PC-9 (cell line): ENCODE data around the gene NCSTN. TPM values are rescaled to one million over a fixed set of nuclear protein-coding genes. Genes with fewer than 3 reads are reported as not detected.

ENCODE experiments used
- BruUV-seq: library from RNA; stranded (reverse); fragments of 400-500 nt; replicated peaks from 2 replicates; lab custom pipeline; 2021; lab: Mats Ljungman, UMichigan
- CTCF ChIA-PET: fragments of 300-600 bp; sonication (Branson Sonifier 250); formaldehyde crosslinking; loops from one replicate; lab custom pipeline; 2022; ENCODE audit warnings: antibody characterized with exemption; lab: Charles Lee
- POLR2A ChIA-PET: fragments of 300-600 bp; sonication (Branson Sonifier 250); formaldehyde crosslinking; loops from one replicate; lab custom pipeline; 2022; ENCODE audit warnings: antibody characterized with exemption; ENCODE audit not compliant: unreplicated experiment; lab: Charles Lee
- DNase-seq, 2 experiments: peaks; one replicate each; pipeline versions ENCODE4 v3.0.0 to v3.0.0-alpha.2; 2015 to 2022; ENCODE audit warnings: mixed read lengths in 1 of 2
- H2AFZ ChIP-seq: fragments of 200-600 bp; sonication (generic); 2 replicates; pipeline ENCODE4 v1.8.1; 2017; ENCODE audit warnings: antibody characterized with exemption
- H3F3A ChIP-seq: fragments of 200-600 bp; sonication (generic); 2 replicates; pipeline ENCODE4 v1.8.1; 2017; ENCODE audit warnings: antibody characterized with exemption, mild to moderate bottlenecking, low read depth; ENCODE audit not compliant: insufficient read depth
- H3K27ac ChIP-seq: fragments of 200-600 bp; sonication (generic); 2 replicates; pipeline ENCODE4 v1.6.1; 2016; ENCODE audit warnings: mixed run types
- H3K27me3 ChIP-seq: fragments of 200-600 bp; sonication (generic); 2 replicates; pipeline ENCODE4 v1.6.1; 2016; ENCODE audit warnings: low read depth, mixed run types; ENCODE audit not compliant: insufficient read depth
- H3K36me3 ChIP-seq: fragments of 200-600 bp; sonication (generic); 2 replicates; pipeline ENCODE4 v1.6.1; 2016; ENCODE audit warnings: low read depth, mixed run types
- H3K4me1 ChIP-seq: fragments of 200-600 bp; sonication (generic); replicated peaks from 2 replicates; pipeline ENCODE4 v1.6.1; 2016; ENCODE audit warnings: mixed run types; ENCODE audit not compliant: insufficient read depth
- H3K4me2 ChIP-seq: fragments of 200-600 bp; sonication (generic); 2 replicates; pipeline ENCODE4 v1.6.1; 2017; ENCODE audit warnings: mixed run types
- H3K4me3 ChIP-seq: fragments of 200-600 bp; sonication (generic); 2 replicates; pipeline ENCODE4 v1.6.1; 2016; ENCODE audit warnings: mixed run types
- H3K79me2 ChIP-seq: fragments of 200-600 bp; sonication (generic); 2 replicates; pipeline ENCODE4 v1.6.1; 2017; ENCODE audit warnings: low read depth, mixed run types
- H3K9me2 ChIP-seq: fragments of 200-600 bp; sonication (generic); 2 replicates; pipeline ENCODE4 v1.8.1; 2017; ENCODE audit warnings: mild to moderate bottlenecking; ENCODE audit not compliant: insufficient read depth
- H3K9me3 ChIP-seq: fragments of 200-600 bp; sonication (generic); 2 replicates; pipeline ENCODE4 v1.8.1; 2016; ENCODE audit warnings: low read depth; ENCODE audit not compliant: insufficient read depth
- H4K20me1 ChIP-seq: fragments of 200-600 bp; sonication (generic); 2 replicates; pipeline ENCODE4 v1.8.1; 2017; ENCODE audit not compliant: insufficient read depth
- EZH2 ChIP-seq: fragments of 200-600 bp; sonication (generic); IDR thresholded peaks from 2 replicates; pipeline ENCODE4 v1.8.0; 2017; ENCODE audit warnings: antibody characterized with exemption, low read depth
- intact Hi-C: fragments of 100-400 bp; cut with micrococcal nuclease; formaldehyde crosslinking; loops from one replicate; pipeline ENCODE4 v1.10.0; 2022; ENCODE audit not compliant: unreplicated experiment
- total RNA-seq: library from RNA; stranded (reverse); gene quantifications from 2 replicates; pipeline ENCODE4 v1.2.3, GENCODE V29; 2021
- TF ChIP-seq, protein P1 (sequence below): fragments of 200-600 bp; sonication (generic); conservative IDR thresholded peaks from 2 replicates; pipeline ENCODE4 v1.6.1; 2017; ENCODE audit warnings: mixed run types, antibody characterized with exemption, mild to moderate bottlenecking, moderate library complexity

The NCSTN gene
- total RNA-seq, 1 experiment from 2014 or later: 55.8 TPM

GRCh38 chr1:160309571-160309970 is 33.6 kb upstream of the NCSTN start:
- H3K4me1 ChIP-seq: no peaks in the 10 kb centered on the region
- H3K4me2 ChIP-seq: no peak overlapping the region
- DNase-seq: no peak
- TF ChIP-seq, protein P1, sequence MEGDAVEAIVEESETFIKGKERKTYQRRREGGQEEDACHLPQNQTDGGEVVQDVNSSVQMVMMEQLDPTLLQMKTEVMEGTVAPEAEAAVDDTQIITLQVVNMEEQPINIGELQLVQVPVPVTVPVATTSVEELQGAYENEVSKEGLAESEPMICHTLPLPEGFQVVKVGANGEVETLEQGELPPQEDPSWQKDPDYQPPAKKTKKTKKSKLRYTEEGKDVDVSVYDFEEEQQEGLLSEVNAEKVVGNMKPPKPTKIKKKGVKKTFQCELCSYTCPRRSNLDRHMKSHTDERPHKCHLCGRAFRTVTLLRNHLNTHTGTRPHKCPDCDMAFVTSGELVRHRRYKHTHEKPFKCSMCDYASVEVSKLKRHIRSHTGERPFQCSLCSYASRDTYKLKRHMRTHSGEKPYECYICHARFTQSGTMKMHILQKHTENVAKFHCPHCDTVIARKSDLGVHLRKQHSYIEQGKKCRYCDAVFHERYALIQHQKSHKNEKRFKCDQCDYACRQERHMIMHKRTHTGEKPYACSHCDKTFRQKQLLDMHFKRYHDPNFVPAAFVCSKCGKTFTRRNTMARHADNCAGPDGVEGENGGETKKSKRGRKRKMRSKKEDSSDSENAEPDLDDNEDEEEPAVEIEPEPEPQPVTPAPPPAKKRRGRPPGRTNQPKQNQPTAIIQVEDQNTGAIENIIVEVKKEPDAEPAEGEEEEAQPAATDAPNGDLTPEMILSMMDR: no peak
- TF ChIP-seq EZH2: no peak
- H3K4me3 ChIP-seq: no peak overlapping the region
- H2AFZ ChIP-seq: no peak overlapping the region
- no peaks in the 10 kb centered on the region for H3K79me2 ChIP-seq
- no peak overlapping the region for H3K27ac ChIP-seq
- intact Hi-C loops: no loop called here
- H3K9me3 ChIP-seq: no peaks in the 10 kb centered on the region
- CTCF ChIA-PET: no interaction called here
- 0 out of 2 replicates have a peak, but pooled peaks cover 4% of the 10 kb centered on the region for H4K20me1 ChIP-seq
- POLR2A ChIA-PET: no interaction called here
- H3K27me3 ChIP-seq: no peaks in the 10 kb centered on the region
- peaks cover 50% of the 10 kb centered on the region for H3K36me3 ChIP-seq
- BruUV-seq: no TSS peak
- H3F3A ChIP-seq: no peaks in the 10 kb centered on the region
- no peaks in the 10 kb centered on the region for H3K9me2 ChIP-seq

DNA sequence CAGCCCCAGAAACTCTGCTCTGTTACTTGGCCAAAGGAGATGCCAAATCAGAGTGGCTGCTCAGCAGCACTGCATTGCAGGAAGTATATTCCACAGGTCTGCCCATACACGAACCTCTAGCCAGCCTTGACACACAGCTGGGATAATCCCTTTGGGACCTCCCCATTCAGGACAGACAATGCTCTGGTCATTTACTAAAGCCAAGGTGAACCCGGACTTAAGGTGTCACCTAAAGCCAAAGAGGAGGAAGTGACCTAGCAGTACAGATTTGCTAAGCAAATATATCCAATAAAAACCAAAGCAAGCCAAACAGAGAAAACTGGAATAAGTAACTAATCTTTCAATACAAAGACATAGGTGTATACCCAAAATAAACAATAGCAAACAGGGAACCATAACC is 27.8 kb upstream of the NCSTN start:
- no peaks in the 10 kb centered on the region for H3K9me3 ChIP-seq
- no peaks in the 10 kb centered on the region; the same call in 1 of the 2 replicates for H3K79me2 ChIP-seq
- H3K27me3 ChIP-seq: no peaks in the 10 kb centered on the region
- no TSS peak for BruUV-seq
- TF ChIP-seq EZH2: no peak
- TF ChIP-seq, protein P1: no peak
- ChIA-PET CTCF (no interaction called here), POLR2A (no interaction called here)
- H3K4me1 ChIP-seq: no peaks in the 10 kb centered on the region
- DNase-seq: no peak
- intact Hi-C loops: no loop called here
- no peak overlapping the region for H3K4me2 ChIP-seq
- H3K36me3 ChIP-seq: peaks cover 77% of the 10 kb centered on the region
- H3K4me3 ChIP-seq: no peak overlapping the region
- H4K20me1 ChIP-seq: peaks cover 15% of the 10 kb centered on the region
- no peak overlapping the region for H2AFZ ChIP-seq
- no peaks in the 10 kb centered on the region; the same call in 1 of the 2 replicates for H3F3A ChIP-seq
- no peak overlapping the region for H3K27ac ChIP-seq
- no peaks in the 10 kb centered on the region for H3K9me2 ChIP-seq

DNA sequence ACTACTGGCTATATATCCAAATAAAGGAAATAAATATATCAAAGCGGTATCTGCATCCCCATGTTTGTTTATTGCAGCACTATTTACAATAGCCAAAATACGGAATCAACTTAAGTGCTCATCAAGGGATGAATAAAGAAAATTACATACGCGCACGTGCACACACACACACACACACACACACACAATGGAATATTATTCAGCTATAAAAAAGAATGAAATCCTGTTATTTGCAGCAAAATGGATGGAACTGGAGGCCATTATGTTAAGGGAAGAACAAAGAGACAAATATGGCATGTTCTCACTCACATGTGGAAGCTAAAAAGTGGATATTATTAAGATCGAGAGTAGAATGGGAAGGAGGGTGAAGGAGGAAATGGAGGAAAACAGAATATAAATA is 20.4 kb upstream of the NCSTN start:
- intact Hi-C loops: no loop called here

More for the DNA sequence above, 20.4 kb upstream of the NCSTN start:
- no peak for TF ChIP-seq EZH2
- TF ChIP-seq, protein P1: no peak
- BruUV-seq: no TSS peak
- Histone ChIP-seq H3K9me3 (no peaks in the 10 kb centered on the region), H3K4me1 (no peaks in the 10 kb centered on the region), H3K79me2 (no peaks in the 10 kb centered on the region), H4K20me1 (peaks cover 26% of the 10 kb centered on the region), H3K36me3 (peaks cover 41% of the 10 kb centered on the region), H3K4me2 (no peak overlapping the region), H2AFZ (no peak overlapping the region), H3K27me3 (no peaks in the 10 kb centered on the region), H3K9me2 (no peaks in the 10 kb centered on the region), H3F3A (no peaks in the 10 kb centered on the region; the same call in 1 of the 2 replicates), H3K4me3 (no peak overlapping the region), H3K27ac (no peak overlapping the region)
- POLR2A ChIA-PET: no interaction called here
- DNase-seq: no peak
- CTCF ChIA-PET: no interaction called here
